Stimulated activated CD8-positive, alpha-beta memory T cell treated with anti-CD3 and anti-CD28 coated beads, Interleukin-2, amount 100 ng/mL, for 1 hour (primary cell): ENCODE data around the gene SYNDIG1L.
A peak's percentile ranks its signal among the peaks of the same experiment; 100 is the strongest.
"Not testable (repeated sequence)": the region's sequence is repeated elsewhere in the genome, so short reads cannot be mapped to it uniquely, and the experiment has no call there.

Source experiments
- DNase-seq, 2 donors: peaks; one replicate each; pipeline ENCODE4 v3.0.0-alpha.2; 2020; ENCODE audit warnings: low read depth in 2 of 2

The SYNDIG1L gene

DNA sequence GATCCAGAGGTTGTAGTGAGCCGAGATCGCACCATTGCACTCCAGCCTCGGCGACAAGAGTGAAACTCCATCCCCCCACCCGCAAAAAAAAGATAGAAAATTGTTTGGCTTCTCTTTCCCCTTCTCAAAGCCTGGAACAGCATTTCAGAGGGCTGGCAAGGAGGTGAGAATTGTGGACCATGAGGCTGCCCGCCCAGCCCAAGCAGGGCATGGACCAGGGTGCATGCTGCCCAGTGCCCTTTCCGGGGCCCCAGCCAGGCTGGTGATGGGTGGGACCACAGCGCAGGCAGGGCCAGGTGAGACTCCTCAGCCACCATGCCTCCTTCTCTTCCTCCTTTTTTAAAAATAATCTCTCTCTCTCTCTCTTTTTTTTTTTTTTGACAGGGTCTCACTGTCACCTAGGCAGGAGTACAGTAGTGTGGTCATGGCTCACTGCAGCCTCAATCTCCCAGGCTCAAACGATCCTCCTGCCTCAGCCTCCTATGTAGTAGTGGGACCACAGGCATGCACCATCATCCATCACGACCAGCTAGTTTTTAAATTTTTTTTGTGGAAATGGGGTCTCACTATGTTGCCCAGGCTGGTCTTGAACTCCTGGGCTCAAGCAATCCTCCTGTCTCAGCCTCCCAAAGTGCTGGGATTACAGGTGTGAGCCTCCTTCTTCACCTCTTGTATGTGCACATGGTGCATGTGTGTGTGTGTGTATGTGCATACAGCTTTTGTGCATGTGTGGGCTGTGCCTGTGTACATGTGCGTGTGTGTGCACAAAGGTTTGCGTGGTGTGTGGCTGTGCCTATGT is 22.2 kb downstream of the SYNDIG1L start:
- no peak for DNase-seq

DNA sequence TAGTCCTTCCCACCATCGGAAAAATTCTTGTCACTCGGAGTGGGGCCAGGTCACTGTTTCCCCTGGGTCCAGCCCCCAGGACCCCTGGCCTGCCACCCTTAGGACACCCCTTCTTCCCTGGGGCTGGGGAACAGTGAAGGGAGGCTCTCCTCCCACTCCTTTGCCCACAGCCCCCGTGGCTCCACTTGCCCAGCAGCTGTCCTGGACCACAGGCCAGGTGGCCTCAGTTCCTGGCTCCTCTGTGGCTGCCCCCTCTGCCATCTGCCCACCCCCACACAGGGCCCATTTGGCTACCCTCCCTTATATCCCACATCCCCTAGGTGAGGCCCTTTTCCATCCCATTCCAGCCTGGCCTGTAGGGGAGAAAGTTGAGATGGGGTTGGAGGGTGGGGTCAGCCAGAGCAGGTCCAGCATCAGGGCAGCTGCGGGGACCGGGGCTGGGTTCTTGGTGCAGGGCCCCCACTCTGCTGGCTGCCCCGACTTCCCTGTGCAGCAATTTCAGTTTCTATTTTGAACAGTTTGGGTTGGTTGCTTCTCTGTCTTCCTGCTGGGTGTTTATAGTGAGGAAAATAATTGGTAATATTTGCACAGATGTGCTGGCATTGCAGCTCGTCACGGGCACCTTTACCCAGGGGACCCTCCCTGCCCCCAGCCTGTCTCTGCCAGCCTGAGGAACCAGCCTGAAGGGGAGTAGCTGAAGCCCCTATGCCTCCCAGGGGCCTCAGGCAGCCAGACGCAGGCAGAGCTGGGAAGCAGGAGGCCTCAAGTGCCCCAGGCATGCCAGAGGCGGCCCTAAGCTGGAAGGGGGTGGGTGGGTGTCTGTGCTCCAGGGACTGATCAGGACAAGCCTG is 23.4 kb downstream of the SYNDIG1L start:
- DNase-seq, result no peak

DNA sequence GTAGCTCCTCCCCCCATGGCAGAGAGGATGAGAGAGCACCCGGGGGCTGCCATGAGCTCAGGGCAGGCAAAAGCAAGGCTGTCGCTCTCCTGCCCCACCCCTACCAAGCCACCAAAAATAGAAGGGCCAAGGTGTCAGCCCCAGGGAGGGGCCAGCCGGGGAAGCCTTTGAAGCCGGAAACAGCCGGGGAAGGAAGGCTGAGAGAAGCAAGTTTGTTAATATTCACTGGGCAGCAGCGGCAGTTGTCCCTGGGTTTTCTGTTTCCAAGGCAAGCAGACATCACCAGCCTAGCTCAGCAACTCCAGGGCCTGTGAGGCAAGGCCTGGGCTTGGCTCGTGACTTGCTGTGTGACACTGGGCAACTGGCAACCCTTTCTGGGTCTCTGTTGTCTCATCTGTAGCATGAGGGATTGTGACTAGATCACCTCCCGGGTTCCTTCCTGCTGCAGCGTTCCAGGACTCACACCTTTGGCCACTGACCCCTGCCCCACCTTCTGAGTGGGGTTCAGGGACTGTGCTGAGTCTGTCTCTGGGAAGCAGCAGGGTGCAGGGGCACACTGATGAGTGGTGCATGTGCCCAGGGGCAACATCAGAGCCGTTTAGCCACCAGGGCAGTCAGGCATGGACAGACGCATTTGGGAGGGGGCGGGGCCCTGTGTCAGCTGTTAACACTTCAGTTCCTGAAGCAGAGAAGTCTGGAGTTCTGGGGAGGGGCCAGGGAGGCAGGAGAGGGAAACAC is 24.3 kb downstream of the SYNDIG1L start:
- DNase-seq, result peak; percentile 20 to 33

DNA sequence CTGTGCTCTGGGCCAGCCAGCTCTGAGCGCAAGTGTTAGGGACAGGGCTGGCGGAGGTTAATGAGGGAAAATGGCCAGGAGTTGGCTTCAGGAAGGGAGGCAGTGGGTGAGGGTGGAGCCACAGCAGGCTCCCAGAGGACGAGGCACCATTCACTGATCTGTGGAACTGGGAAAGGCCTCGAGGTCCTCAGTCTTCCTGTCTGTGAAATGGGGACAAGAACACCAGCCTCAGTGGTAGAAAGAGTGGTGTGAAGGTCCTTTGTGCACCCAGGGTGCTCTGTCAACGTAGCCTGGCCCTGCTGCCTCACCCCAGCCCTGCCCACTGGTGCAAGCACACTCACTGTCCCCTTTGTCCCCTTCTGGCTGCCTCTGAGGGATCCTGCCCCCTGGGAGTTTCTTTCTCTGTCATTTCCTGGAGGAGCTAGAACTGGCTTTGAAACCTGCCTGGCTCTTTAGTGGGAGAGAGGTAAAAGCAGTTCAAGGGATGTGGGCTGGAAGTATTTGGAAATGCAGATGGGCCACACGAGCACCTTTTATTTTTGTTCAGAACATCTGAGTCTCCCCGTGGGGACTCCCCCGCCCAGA is 25.0 kb downstream of the SYNDIG1L start:
- no peak for DNase-seq

DNA sequence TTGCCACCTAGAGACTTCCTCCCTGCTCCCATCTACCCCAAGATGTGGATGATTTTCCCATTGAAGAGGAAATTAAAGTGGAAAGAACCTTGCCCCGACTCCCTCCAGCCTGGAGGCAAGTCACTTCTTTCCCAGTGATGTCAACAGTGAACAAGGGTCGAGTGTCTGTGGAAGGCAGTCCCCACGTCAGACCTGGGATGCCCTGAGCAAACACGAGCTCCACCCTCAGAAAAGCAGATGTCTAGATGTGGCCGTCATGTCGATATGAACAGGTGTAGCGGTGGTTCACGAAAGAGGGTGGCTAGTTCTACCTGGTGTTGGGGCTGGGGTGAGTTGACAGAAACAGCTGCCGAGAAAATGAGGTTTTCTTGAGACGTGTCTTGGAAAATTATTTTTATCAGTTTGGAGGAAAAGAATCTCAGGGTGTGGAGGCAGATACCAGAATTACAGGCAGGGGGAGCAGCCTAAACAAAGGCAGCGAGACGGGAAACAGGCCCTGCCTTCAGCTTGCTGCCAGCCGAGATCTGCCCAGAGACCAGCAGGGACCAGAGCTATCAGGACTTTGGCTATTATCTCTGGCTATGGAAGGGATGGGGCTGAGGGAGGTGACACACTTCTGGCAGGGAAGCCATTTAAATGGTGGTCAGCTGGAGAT is 25.9 kb downstream of the SYNDIG1L start:
- no peak for DNase-seq

DNA sequence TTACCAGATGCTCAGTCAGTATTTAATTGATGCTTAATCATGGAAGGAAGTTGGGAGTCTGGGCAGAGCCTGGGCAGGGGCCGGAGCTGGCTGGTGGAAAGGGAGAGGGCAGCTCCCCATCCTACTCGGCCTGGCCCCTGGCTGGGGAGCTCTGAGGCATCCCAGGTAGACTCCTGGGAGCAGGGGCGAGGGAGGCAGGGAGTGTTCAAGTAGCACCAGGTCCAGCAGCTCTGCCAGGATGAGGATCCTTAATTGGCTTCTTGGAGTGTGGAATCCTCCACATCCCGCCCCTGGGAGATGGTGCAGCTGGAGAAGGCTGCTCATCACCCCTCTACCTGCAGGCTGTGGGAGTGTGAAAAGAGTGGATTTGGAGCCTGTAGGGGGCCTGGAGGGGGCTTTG is 30.9 kb downstream of the SYNDIG1L start:
- DNase-seq, result no peak

DNA sequence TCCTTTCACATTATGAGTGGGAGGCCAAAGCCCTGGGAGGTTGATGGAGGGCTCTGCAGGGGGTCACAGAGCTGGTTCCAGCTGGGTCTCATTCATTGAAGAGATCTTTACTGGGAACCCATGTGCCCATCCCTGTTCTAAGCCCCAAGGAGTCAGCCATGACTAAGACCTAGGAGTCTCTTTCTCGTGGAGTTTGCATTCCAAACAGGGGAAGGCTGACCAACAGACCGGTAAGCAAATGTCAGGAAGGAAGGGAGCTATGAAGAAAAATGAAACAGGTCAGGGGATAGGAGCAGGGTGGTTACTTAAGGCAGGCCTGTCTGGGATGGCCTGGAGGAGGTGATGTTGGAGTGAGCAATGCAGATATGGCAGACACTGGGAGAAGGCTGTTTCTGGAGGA is 31.5 kb downstream of the SYNDIG1L start:
- no peak for DNase-seq

DNA sequence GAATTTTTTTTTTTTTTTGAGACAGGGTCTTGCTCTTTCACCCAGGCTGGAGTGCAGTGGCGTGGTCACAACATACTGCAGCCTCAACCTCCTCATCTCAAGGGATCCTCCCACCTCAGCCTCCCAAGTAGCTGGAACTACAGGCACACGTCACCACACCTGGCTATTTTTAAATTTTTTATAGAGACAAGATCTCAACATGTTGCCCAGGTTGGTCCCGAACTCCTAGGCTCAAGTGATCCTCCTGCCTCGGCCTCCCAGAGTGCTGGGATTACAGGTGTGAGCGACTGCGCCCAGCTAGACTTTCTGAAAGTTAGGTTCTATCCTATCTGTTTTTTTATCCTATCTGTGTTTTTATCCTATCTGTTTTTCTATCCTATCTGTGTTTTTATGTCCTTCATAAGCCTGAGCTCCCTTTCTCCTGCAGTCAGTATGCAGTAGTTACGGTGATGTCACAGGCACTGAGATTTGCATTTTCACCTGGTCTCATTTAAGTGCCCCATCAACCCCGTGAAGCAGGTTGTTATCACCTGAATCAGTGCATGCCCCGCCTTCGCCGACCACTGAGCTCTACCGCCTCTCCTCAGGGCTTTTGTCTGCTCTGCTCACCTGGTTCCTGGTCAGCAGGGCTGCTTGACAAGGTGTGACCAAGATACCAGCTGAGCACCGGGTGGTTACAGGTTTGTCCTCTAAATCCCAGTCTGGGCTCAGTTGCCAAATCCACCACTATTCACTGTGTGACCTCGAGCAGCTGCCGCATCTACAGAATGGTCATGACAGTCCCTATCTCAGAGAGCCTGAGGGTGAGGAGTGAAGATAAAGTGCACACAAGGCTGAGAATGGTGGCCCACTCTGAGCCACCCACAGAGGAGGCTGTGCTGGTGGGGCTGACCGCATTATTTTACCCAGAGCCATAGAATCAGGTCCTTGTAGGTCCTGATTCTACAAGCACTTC is 33.1 kb downstream of the SYNDIG1L start:
- DNase-seq, result no peak

DNA sequence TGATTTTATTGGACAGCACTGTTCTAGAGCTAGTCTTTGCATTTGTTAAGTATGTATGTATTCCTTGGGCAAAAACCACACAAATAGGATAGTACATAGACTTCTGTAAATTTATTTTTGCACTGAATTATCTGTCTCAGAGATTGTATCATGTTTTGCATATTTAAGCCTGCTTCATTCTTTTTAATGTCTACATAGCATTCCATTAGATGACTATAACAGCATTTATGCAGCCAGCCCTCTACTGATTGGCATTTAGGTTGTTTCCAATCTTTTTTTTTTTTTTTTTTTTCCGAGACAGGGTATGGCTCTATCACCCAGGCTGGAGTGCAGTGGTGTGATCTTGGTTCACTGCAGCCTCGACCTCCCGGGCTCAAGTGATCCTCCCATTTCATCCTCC is 34.5 kb downstream of the SYNDIG1L start:
- no peak for DNase-seq

DNA sequence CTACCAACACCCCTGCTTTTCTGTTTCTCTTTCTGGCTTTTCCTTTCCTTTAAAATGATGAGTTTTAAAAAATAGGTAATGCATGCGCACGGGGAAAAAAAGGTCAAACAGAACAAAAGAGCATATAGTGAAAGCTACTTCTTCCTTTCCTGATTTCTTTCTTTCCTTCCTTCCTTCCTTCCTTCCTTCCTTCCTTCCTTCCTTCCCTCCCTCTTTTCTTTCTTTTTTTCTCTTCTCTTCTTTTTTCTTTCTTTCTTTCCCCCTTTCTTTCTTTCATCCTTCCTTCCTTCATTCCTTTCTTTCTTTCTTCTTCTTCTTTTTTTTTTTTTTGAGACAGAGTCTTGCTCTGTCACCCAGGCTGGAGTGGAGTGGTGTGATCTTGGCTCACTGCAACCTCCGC is 35.5 kb downstream of the SYNDIG1L start:
- DNase-seq, result not testable (repeated sequence)

DNA sequence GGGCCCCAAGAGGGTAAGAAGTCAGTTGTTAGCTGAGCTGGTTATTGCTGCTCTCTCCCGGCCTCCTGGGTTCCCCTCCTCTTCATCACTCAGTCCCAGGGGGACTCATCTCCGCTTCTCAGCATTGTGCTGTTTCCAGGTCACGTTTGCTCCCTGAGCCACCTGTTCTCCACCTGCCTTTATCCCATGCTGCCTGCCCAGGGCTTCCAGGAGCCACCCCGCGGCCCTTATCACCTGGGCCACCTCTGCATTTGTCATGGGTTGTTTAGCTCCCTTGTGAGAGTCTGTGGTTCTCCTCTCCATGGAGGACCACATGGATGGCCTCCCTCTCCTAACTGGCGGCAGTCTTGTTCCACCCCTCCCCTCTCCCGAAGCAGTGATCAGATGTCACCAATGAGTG is 36.0 kb downstream of the SYNDIG1L start:
- DNase-seq, result no peak

DNA sequence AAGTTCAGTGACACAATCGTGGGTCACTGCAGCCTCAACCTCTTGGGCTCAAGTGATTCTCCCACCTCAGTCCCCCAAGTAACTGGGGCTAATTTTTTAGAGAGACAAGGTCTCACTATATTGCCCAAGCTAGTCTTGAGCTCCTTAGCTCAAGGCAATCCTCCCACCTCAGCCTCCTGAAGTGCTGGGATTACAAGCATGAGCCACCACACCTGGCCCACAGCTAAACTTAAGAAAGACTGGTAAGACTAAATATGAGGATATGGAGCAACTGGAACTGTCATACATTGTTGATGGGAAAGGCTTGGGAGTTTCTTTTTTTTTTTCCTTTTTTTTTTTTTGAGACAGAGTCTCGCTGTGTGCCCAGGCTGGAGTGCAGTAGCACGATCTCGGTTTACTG is 43.8 kb downstream of the SYNDIG1L start:
- DNase-seq, result no peak

DNA sequence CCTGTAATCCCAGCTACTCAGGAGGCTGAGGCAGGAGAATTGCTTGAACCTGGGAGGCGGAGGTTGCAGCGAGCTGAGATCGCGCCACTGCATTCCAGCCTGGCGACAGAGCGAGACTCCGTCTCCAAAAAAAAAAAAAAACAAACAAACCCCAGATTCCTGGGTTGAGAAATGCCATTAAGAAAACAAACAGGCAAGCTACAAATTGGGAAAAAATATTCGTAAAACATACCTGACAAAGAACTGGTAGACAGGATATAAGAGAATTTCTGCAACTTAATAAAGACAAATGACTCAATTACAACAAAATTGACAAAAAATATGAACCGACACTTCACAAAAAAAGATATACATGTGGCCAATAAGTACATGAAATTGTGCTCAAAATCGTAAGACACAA is 44.4 kb downstream of the SYNDIG1L start:
- DNase-seq, result not testable (repeated sequence)

DNA sequence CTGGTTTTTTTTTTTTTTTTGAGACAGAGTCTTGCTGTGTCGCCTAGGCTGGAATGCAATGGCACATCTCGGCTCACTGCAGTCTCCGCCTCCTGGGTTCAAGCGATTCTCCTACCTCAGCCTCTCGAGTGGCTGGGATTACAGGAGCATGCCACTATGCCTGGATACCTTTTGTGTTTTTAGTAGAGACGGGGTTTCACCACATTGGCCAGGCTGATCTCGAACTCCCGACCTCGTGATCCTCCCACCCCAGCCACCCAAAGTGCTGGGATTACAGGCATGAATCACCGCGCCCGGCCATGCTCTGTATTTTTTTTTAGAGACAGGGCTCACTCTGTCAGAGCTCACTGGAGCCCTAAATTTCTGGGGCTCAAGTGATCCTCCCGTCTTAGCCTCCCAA is 45.2 kb downstream of the SYNDIG1L start:
- DNase-seq, result no peak

DNA sequence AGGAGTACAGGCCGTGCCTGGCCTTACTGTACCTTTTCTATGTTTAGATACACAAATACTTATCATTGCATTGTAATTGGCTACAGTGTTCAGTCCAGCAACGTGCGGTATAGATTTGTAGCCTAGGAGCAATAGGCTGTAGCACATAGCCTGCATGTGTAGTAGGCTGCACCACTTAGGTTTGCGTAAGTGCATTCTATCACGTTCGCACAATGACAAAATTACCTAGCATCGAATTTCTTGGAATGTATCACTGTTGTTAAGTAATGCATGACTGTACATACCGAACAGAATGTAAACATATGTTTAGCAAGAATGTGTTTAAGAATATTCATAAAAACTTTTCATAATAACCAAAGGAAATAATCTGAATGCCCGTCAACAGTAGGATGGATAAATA is 45.8 kb downstream of the SYNDIG1L start:
- no peak for DNase-seq

DNA sequence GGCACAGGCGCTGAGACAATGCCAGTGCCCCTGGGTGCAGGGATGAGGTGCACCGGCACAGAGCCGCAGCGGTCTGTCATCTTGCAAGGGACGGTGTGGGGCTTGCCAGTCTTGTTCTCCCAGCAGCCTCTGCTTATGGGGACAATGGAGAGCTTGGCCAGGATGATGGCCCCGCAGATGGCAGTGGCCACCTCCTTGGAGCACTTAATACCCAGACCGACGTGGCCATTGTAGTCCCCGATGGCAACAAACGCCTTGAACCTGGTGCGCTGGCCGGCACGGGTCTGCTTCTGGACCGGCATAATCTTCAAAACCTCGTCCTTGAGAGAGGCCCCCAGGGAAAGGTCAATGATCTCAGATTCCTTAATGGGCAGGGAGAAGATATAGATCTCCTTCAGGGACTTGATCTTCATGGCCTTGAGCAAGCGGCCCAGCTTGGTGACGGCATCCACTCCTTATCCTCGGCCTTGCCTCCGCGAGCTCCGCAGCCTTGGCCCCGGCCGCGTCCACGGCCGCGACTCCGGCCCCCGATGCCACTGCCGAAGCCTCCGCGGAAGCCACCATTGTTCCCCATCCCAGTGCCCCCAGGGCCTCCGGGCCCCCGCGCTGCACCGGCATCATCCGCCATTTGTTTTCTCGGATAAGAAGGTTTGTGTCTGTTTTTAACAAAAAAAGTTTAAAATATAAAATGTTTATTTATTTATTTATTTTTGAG is 47.9 kb downstream of the SYNDIG1L start:
- no peak for DNase-seq

DNA sequence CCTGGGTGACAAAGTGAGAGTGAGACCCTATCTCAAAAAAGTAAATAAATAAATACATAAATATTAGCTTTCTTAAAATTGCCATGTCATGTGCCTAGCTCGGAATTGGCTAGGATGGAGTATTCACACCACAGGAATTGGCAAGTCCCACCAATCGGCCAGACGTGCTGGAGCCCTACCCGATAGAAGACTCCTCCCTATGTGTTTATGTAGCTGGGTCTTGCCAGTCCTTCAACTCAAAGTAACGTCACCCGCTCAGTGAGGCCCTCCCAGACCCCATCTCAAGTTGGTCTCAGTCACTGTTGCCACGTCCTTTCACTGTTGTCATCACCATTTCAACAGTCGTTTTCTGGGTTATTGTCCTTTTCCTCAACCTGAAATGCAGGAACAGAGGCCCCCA is 57.6 kb downstream of the SYNDIG1L start:
- DNase-seq, result no peak

DNA sequence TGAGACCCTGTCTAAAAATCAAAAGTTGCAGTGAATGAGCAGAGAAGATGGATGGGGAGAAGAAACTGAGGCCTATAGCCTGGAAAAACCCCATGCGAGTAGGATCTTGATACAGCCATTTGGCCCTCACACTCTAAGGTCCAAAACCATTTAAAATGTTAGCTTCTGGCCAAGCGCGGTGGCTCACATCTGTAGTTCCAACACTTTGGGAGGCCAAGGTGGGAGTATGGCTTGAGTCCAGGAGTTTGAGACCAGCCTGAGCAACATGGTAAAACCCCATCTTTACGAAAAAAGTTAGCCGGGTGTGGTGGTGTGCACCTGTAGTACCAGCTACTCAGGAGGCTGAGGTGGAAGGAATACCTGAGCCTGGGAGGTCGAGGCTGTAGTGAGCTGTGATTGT is 58.0 kb downstream of the SYNDIG1L start:
- DNase-seq, result no peak

DNA sequence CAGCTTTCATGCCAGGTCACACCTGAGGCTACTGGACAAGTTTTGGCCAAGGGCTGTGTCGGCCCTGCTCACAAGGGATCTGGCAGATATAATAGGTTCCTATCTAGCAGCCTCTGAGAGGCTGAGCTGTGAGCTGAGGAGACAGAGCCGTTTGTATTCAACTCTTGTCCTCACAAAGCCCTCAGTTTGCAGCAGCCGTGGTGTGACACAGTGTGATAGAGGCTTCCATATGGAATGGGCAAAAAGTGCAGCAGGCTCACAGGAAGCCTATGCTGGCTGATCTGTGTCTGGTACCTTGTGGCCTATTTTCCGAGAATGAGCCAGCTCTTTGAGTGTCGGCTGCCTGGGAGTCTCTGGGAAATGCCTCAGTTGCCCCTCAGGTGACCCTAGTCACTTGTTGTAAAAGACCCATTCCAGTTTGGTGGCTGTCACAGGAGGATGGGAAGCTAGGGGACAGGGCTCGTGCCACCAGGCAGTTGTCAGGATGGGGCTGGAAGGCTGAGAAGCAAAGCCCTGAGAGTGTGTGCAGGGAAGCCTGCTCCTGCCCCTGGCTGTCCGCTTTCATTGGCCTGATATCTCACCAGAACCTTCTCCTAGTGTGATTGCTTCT is 61.6 kb downstream of the SYNDIG1L start:
- no peak for DNase-seq
